Ishikawa (cell line): ENCODE results near the gene LINGO1.

Experiments
- CEBPB ChIP-seq: IDR thresholded peaks from 2 replicates; pipeline ENCODE4 v1.6.1; 2012
- EP300 ChIP-seq: IDR thresholded peaks from 2 replicates; pipeline ENCODE4 v1.6.1; 2012; ENCODE audit warnings: borderline replicate concordance
- FOXM1 ChIP-seq: IDR thresholded peaks from 2 replicates; pipeline ENCODE4 v1.6.1; 2012; ENCODE audit warnings: low read depth, borderline replicate concordance
- RAD21 ChIP-seq: IDR thresholded peaks from 2 replicates; pipeline ENCODE4 v1.6.1; 2012; ENCODE audit warnings: low read depth
- TAF1 ChIP-seq: IDR thresholded peaks from 2 replicates; pipeline ENCODE4 v1.6.1; 2012; ENCODE audit warnings: low read depth, mild to moderate bottlenecking
- TCF12 ChIP-seq: IDR thresholded peaks from 2 replicates; pipeline ENCODE4 v1.6.1; 2012; ENCODE audit warnings: low read depth
- YY1 ChIP-seq: IDR thresholded peaks from 2 replicates; pipeline ENCODE4 v1.6.1; 2012; ENCODE audit warnings: low read depth
- ZBTB7A ChIP-seq: IDR thresholded peaks from 2 replicates; pipeline ENCODE4 v1.6.1; 2012; ENCODE audit warnings: low read depth
- TF ChIP-seq, protein P1 (sequence below): IDR thresholded peaks from 2 replicates; pipeline ENCODE4 v1.6.1; 2012
- TF ChIP-seq, protein P2 (sequence below): IDR thresholded peaks from 2 replicates; pipeline ENCODE4 v1.6.1; 2012; ENCODE audit warnings: low read depth, mild to moderate bottlenecking
- TF ChIP-seq, protein P3 (sequence below): IDR thresholded peaks from 2 replicates; pipeline ENCODE4 v1.6.1; 2012

DNA sequence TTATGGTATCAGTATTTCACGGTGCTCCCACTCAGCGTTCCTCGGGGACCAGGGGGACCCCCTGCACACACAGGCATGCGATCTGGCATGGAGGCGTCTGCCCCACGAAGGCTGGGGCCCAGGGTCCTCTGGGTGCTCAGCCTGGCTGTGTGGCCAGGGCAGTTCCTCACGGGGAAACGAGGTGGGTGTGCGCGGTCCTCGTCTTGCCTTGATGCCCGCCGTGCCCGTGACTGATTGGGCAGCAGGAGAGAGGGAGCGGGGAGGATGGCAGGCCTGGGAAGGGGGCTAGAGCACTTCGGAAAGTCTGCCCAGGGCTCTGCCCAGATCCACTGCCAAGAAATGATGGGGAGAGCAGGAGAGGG, 10.9 kb downstream of the LINGO1 start:
- TF ChIP-seq, protein P1, sequence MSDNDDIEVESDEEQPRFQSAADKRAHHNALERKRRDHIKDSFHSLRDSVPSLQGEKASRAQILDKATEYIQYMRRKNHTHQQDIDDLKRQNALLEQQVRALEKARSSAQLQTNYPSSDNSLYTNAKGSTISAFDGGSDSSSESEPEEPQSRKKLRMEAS, result no peak
- TF ChIP-seq ZBTB7A (no peak), EP300 (no peak), FOXM1 (no peak), RAD21 (no peak), YY1 (no peak), CEBPB (no peak), TAF1 (no peak), TCF12 (no peak)
- TF ChIP-seq, protein P2, sequence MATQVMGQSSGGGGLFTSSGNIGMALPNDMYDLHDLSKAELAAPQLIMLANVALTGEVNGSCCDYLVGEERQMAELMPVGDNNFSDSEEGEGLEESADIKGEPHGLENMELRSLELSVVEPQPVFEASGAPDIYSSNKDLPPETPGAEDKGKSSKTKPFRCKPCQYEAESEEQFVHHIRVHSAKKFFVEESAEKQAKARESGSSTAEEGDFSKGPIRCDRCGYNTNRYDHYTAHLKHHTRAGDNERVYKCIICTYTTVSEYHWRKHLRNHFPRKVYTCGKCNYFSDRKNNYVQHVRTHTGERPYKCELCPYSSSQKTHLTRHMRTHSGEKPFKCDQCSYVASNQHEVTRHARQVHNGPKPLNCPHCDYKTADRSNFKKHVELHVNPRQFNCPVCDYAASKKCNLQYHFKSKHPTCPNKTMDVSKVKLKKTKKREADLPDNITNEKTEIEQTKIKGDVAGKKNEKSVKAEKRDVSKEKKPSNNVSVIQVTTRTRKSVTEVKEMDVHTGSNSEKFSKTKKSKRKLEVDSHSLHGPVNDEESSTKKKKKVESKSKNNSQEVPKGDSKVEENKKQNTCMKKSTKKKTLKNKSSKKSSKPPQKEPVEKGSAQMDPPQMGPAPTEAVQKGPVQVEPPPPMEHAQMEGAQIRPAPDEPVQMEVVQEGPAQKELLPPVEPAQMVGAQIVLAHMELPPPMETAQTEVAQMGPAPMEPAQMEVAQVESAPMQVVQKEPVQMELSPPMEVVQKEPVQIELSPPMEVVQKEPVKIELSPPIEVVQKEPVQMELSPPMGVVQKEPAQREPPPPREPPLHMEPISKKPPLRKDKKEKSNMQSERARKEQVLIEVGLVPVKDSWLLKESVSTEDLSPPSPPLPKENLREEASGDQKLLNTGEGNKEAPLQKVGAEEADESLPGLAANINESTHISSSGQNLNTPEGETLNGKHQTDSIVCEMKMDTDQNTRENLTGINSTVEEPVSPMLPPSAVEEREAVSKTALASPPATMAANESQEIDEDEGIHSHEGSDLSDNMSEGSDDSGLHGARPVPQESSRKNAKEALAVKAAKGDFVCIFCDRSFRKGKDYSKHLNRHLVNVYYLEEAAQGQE, result no peak
- TF ChIP-seq, protein P3, sequence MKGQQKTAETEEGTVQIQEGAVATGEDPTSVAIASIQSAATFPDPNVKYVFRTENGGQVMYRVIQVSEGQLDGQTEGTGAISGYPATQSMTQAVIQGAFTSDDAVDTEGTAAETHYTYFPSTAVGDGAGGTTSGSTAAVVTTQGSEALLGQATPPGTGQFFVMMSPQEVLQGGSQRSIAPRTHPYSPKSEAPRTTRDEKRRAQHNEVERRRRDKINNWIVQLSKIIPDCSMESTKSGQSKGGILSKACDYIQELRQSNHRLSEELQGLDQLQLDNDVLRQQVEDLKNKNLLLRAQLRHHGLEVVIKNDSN, result no peak
